Globus pallidus (tissue), 1 donor: ENCODE data around the gene MAPKAPK5.
"Not testable (repeated sequence)": the region's sequence is repeated elsewhere in the genome, so short reads cannot be mapped to it uniquely, and the experiment has no call there.

Experiments used
- DNase-seq: peaks from one replicate; pipeline ENCODE4 v3.0.0-alpha.2; 2015; ENCODE audit warnings: low spot score

The MAPKAPK5 gene

GRCh38 chr12:111841750-111842555, at the start of gene MAPKAPK5:
MAPKAPK5 (plus strand) TSS chr12:111842228; CDS start chr12:111842734, 506 bp downstream.
- peak; percentile 87 for DNase-seq

- no peak for DNase-seq
These were observed 49.2 kb upstream of the MAPKAPK5 start for GRCh38 chr12:111792856-111793235.

- DNase-seq, result no peak
These were observed 43.8 kb upstream of the MAPKAPK5 start for GRCh38 chr12:111798182-111798581.

GRCh38 chr12:111799758-111800157, 42.3 kb upstream of the MAPKAPK5 start:
- DNase-seq, result no peak

- no peak for DNase-seq
These were observed 38.9 kb upstream of the MAPKAPK5 start for GRCh38 chr12:111803038-111803626.

- DNase-seq, result no peak
These were observed 38.2 kb upstream of the MAPKAPK5 start for GRCh38 chr12:111803851-111804250.

GRCh38 chr12:111806304-111806703, 35.7 kb upstream of the MAPKAPK5 start:
- no peak for DNase-seq

GRCh38 chr12:111807232-111807631, 34.8 kb upstream of the MAPKAPK5 start:
- no peak for DNase-seq

GRCh38 chr12:111812881-111813741, 28.9 kb upstream of the MAPKAPK5 start:
- peak; percentile 81 for DNase-seq

GRCh38 chr12:111816065-111816615, 25.9 kb upstream of the MAPKAPK5 start:
- no peak for DNase-seq

GRCh38 chr12:111816898-111817297, 25.1 kb upstream of the MAPKAPK5 start:
- not testable (repeated sequence) for DNase-seq

- DNase-seq, result no peak
These were observed 23.7 kb upstream of the MAPKAPK5 start for GRCh38 chr12:111818340-111818739.

- DNase-seq, result no peak
These were observed 22.6 kb upstream of the MAPKAPK5 start for GRCh38 chr12:111819191-111820158.

GRCh38 chr12:111820828-111821227, 21.2 kb upstream of the MAPKAPK5 start:
- DNase-seq, result not testable (repeated sequence)

- DNase-seq, result no peak
These were observed 19.1 kb upstream of the MAPKAPK5 start for GRCh38 chr12:111822886-111823285.

- no peak for DNase-seq
These were observed 18.1 kb upstream of the MAPKAPK5 start for GRCh38 chr12:111823891-111824290.

GRCh38 chr12:111824312-111824711, 17.7 kb upstream of the MAPKAPK5 start:
- DNase-seq, result not testable (repeated sequence)

GRCh38 chr12:111825509-111825908, 16.5 kb upstream of the MAPKAPK5 start:
- DNase-seq, result no peak

GRCh38 chr12:111826316-111826715, 15.7 kb upstream of the MAPKAPK5 start:
- no peak for DNase-seq

GRCh38 chr12:111826992-111827391, 15.0 kb upstream of the MAPKAPK5 start:
- DNase-seq, result no peak

- no peak for DNase-seq
These were observed 14.1 kb upstream of the MAPKAPK5 start for GRCh38 chr12:111827907-111828306.
